HG03064 (cell line): Measurements from ENCODE around the gene SH3RF1.

Experiments
- ATAC-seq: cut with Tn5 transposase; IDR thresholded peaks from one replicate; pipeline ENCODE4 v1.9.1; 2021; ENCODE audit warnings: low read depth; ENCODE audit not compliant: unreplicated experiment

Gene SH3RF1

DNA sequence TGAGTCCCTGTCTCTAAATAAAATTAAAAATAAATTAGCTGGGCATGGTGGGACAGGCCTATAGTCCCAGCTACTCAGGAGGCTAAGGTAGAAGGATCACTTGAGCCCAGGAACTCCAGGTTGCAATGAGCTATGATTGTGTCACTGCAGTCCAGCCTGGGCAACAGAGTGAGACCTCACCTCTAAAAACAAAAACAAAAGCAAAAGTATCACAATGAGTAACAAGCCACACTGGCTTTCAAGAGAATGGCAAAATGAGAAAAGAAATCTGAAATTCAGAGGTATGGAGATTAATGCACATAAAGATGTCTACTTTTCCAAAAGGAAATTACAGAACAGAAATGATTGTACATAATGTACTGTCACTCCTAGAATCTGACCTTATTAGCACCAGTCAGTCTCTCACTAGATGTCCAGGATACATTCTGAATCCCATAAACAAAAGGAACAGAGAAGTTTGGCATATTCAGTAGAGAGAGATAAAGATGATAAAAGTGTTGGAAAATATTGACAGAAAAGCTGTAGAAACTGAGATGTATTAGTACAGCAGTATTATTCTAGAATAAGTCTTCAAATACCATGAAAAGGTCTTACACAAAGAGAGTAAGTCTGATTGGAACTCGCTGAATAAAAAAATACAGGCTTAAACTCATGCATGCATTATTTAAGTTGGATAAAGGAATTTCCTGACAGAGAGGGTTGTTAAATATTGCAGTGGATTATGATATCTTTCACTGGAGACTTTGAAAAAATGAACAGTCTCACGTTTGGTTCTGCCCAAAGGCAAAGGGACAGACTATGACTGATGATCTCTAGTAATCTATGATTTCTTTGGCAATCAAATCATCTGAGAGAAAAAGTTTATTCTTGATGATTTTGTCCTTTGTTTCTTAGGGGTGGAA is 102.5 kb downstream of the SH3RF1 start:
- ATAC-seq, result peak; percentile 89

GRCh38 chr4:169164669-169165415 is 105.9 kb downstream of the SH3RF1 start:
- ATAC-seq, result no peak

DNA sequence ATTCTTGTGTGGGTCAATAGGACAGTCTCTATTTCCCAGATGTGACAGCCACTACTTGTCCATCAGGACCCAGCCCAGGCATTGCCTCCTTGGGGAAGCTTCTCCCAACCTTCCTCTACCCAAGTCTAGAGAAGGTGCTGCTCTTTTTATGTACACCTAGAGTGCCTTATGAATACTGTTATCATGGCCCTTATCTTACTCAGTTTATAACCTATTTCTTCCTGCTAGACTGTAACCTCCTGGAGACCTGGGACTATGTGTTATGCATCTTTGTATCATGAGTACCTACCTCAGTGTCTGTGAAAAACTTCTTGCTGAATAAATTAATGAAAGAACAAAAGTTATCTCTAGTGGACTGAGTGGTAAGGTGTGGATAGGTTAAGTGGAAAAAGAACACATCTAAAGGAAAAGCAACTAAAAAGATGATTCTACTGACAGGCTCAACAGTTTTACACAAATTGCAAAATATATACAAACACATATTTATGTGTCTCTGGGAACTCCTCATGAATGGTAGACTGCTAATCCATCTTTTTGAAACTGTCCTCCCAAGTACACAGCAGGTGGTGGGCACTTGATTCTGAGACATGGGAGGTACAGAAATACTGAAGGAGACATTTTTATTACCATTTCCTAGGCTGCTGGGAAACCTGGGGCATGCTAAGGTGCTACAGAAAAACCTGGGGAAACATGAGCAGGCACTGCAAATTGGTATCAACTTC is 106.6 kb downstream of the SH3RF1 start:
- no peak for ATAC-seq

- no peak for ATAC-seq
Measured at GRCh38 chr4:169163495-169163894, 107.3 kb downstream of the SH3RF1 start.

- no peak for ATAC-seq
Measured at GRCh38 chr4:169160825-169161224, 109.9 kb downstream of the SH3RF1 start.

GRCh38 chr4:169159624-169160171 is 111.1 kb downstream of the SH3RF1 start:
- no peak for ATAC-seq

GRCh38 chr4:169158861-169159260 is 111.9 kb downstream of the SH3RF1 start:
- ATAC-seq, result no peak

DNA sequence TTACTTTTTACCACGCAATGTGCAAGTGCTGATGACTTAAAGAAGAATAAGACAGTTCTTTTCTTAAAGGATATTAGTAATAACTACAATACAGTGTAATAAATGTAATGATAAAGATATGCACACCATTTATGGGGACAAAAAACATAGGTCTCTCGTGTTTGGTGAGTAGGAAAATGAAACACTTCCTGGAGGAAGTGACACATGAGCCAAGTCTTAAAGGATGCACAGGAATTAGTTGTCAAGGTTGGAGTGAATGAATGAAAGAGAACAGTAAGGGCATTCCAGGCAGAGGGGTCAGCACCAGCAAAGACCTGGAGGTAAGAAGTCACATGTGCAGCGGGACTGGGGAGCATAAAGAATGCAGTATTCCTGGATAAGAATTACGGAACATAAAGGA is 112.7 kb downstream of the SH3RF1 start:
- ATAC-seq, result no peak

DNA sequence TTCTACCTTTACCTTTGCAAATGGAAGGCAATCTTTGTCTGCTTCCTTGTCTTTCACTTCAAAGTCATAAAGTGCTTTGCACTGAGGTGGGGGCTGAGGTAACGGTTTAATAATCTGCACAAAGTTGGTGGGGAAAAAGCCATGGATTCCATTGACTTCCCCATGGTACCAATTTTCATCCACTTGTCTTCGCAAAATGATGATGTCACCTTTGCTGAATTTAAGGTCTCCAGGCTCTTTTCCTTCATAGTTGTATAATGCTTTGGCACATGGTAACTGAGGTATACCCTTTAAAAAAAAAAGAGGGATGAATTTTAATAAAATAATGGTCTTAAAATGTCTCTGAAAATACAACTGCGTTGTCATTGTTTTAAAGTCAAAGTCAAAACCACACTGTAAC is 114.4 kb downstream of the SH3RF1 start:
- ATAC-seq, result no peak

- ATAC-seq, result no peak
Measured at GRCh38 chr4:169154121-169154520, 116.6 kb downstream of the SH3RF1 start.

DNA sequence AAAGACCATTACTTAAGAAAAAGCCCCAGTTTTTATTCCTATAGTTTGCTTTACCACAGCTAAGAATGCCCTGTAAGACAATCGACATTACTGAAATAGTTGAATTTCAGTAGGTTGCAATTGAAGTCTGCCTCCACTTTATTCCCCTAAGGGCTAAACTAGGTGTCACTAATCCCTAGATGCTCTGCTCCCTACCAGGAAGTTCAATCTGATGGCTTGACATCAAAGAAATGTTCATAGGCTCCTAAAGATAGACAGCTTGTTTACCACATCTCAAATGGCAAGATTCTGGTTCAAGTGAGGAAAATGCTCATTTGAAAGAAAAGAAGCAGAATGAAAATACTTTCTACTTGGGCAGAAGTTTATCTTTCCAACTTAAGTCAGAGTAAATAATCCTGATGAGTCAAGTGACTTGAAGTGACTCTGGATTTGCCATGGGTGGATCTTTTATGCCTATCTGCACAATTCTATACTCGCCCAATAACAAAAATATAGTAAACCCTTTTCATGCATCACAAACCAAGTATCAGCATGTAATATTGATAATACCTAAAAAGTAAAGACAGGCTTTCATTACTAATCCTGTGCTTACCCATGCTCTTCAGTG is 117.2 kb downstream of the SH3RF1 start:
- ATAC-seq, result no peak

- ATAC-seq, result no peak
Measured at GRCh38 chr4:169152899-169153298, 117.9 kb downstream of the SH3RF1 start.

- no peak for ATAC-seq
Measured at GRCh38 chr4:169152098-169152497, 118.7 kb downstream of the SH3RF1 start.

GRCh38 chr4:169151671-169152070 is 119.1 kb downstream of the SH3RF1 start:
- no peak for ATAC-seq

GRCh38 chr4:169150806-169151205 is 120.0 kb downstream of the SH3RF1 start:
- ATAC-seq, result no peak

DNA sequence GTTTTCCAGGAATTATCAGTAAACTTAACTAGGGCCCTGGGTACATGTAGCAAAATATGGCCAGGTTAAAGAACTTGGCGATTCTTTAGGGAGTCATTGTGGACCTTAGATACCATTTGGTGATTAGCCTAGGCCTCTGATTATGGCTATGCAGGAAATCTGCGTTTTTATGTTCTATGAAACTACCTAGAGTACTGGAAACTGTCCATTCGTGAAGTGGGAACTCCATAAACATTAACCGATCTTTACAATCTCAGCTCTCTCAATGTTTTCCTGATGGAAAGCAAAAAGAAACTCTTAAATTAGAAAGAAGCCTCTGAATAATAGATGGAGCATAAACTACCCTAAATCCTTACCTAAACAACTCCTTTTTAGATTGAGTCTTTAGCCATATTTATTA is 121.9 kb downstream of the SH3RF1 start:
- ATAC-seq, result no peak

DNA sequence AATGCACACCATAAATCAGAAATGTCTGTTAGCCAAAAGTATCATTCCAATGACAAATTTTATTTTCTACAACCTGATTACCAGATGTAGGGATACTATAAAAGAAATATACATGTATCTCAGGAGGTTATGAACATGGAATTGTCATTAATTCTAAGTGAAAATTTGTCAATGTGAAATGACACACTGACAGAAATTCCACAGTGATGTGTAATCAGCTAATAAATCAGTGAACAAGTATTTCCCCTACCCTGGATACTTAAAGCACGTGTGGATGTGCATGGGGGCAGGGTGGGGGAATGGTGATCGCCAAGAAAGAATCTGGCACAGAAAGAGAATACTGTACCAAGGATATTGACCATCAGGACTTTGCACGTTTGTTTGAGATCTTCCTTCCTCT is 123.6 kb downstream of the SH3RF1 start:
- ATAC-seq, result no peak

- ATAC-seq, result no peak
Measured at GRCh38 chr4:169144061-169144600, 126.6 kb downstream of the SH3RF1 start.

- ATAC-seq, result no peak
Measured at GRCh38 chr4:169143335-169143734, 127.4 kb downstream of the SH3RF1 start.

GRCh38 chr4:169142906-169143305 is 127.8 kb downstream of the SH3RF1 start:
- no peak for ATAC-seq
